Measurements from ENCODE around the gene TTLL5. TPM values are rescaled to one million over a fixed set of nuclear protein-coding genes. Genes with fewer than 3 reads are reported as not detected.
A peak's percentile ranks its signal among the peaks of the same experiment; 100 is the strongest.

TTLL5 gene
- polyA plus RNA-seq, 1 of the 3 experiments (the other 2 are of a cell fraction) = 9.6 TPM

- TF ChIP-seq GATA2 (CRISPR knock-in tag; IDR thresholded peaks at IDR 0.05) (no peak), MEF2A (IDR thresholded peaks at IDR 0.05; ENCODE audit: borderline replicate concordance, low read depth) (no peak), PBX3 (IDR thresholded peaks at IDR 0.05) (no peak), ELF1 (IDR thresholded peaks at IDR 0.05) (no peak), JUND (IDR thresholded peaks at IDR 0.05) (no peak), MXI1 (IDR thresholded peaks at IDR 0.05; ENCODE audit: low read depth, low read length) (no peak), POLR2AphosphoS5 (IDR thresholded peaks at IDR 0.05; ENCODE audit: low read depth, low read length) (no peak)
- TF ChIP-seq, protein P1, sequence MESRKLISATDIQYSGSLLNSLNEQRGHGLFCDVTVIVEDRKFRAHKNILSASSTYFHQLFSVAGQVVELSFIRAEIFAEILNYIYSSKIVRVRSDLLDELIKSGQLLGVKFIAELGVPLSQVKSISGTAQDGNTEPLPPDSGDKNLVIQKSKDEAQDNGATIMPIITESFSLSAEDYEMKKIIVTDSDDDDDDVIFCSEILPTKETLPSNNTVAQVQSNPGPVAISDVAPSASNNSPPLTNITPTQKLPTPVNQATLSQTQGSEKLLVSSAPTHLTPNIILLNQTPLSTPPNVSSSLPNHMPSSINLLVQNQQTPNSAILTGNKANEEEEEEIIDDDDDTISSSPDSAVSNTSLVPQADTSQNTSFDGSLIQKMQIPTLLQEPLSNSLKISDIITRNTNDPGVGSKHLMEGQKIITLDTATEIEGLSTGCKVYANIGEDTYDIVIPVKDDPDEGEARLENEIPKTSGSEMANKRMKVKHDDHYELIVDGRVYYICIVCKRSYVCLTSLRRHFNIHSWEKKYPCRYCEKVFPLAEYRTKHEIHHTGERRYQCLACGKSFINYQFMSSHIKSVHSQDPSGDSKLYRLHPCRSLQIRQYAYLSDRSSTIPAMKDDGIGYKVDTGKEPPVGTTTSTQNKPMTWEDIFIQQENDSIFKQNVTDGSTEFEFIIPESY (IDR thresholded peaks at IDR 0.05; ENCODE audit: borderline replicate concordance, low read depth) = no peak
These were observed 172.4 kb downstream of the TTLL5 start (continued) for GRCh38 chr14:75833326-75834020.

- Histone ChIP-seq H3K27me3 (ENCODE audit: insufficient read depth) (no peaks in the 10 kb centered on the region), H3K36me3 (replicated peaks in 1 of 2; ENCODE audit: control insufficient read depth in 1 of 2, insufficient read depth in 2 of 2, low read length in 1 of 2) (peaks cover 0 to 3% of the 10 kb centered on the region in 2 experiments), H3K4me2 (no peak overlapping the region), H3K4me3 (ENCODE audit: low read depth in 2 of 2, low read length in 1 of 2) (no peak overlapping the region), H3K4me1 (ENCODE audit: control insufficient read depth in 1 of 2, insufficient read depth in 2 of 2, low read depth in 1 of 2, low read length in 1 of 2) (peaks cover 7% of the 10 kb centered on the region in 2 experiments; a peak in 3 of 4 replicates), H3K9me2 (no peaks in the 10 kb centered on the region), H3F3A (replicated peaks; ENCODE audit: insufficient read depth) (no peaks in the 10 kb centered on the region), H3K79me2 (ENCODE audit: insufficient read depth) (no peaks in the 10 kb centered on the region), H4K20me1 (ENCODE audit: insufficient read depth) (no peaks in the 10 kb centered on the region), H2AFZ (ENCODE audit: low read depth) (no peak overlapping the region), H3K27ac (ENCODE audit: low read depth in 2 of 2, low read length in 1 of 2) (peak overlapping the region in 1 of 2 experiments; percentile 46; a peak in 1 of 4 replicates), H3K9me3 (no peaks in the 10 kb centered on the region), H3K9ac (no peak overlapping the region)
- TF ChIP-seq MXI1 (IDR thresholded peaks at IDR 0.05; ENCODE audit: low read depth, low read length) (no peak), PBX3 (IDR thresholded peaks at IDR 0.05) (peak; percentile 19; the same call in 1 of the 2 replicates), FOSL2 (IDR thresholded peaks at IDR 0.05; ENCODE audit: borderline replicate concordance, low read depth) (peak; percentile 2; the same call in 1 of the 2 replicates), CTCF (IDR thresholded peaks at IDR 0.05) (peak; percentile 17; the same call in 1 of the 2 replicates), JUND (IDR thresholded peaks at IDR 0.05) (no peak; the same call in 1 of the 2 replicates), SMC3 (IDR thresholded peaks at IDR 0.05; ENCODE audit: low read depth, low read length) (no peak), TCF12 (IDR thresholded peaks at IDR 0.05) (peak; percentile 46; the same call in 1 of the 2 replicates), TEAD4 (IDR thresholded peaks at IDR 0.05; ENCODE audit: borderline replicate concordance, insufficient read depth) (peak; percentile 31; the same call in 1 of the 2 replicates), MAX (IDR thresholded peaks at IDR 0.05; ENCODE audit: low read depth) (no peak), SIN3A (IDR thresholded peaks at IDR 0.05; ENCODE audit: borderline replicate concordance, low read depth, low read length) (no peak), NRF1 (IDR thresholded peaks at IDR 0.05; ENCODE audit: low read depth, low read length) (no peak)
- TF ChIP-seq, protein P2, sequence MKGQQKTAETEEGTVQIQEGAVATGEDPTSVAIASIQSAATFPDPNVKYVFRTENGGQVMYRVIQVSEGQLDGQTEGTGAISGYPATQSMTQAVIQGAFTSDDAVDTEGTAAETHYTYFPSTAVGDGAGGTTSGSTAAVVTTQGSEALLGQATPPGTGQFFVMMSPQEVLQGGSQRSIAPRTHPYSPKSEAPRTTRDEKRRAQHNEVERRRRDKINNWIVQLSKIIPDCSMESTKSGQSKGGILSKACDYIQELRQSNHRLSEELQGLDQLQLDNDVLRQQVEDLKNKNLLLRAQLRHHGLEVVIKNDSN (IDR thresholded peaks at IDR 0.05; ENCODE audit: borderline replicate concordance, low read depth) = peak; percentile 39; the same call in 1 of the 2 replicates
- DNase-seq = no peak
- CTCF ChIA-PET = interaction anchor here (1.1 kb wide), 1 partner anchor 19 kb away, joined by 3 read pairs; no protein-coding TSS in a partner anchor
- POLR2A ChIA-PET = no interaction called here
These were observed 174.2 kb downstream of the TTLL5 start for GRCh38 chr14:75835156-75835725.

Data from SK-N-SH (cell line).